MV-4-11 (cell line): ENCODE measurements around the gene PRDM1.
A peak's percentile ranks its signal among the peaks of the same experiment; 100 is the strongest.

Experiments
- DNase-seq: peaks from one replicate; lab custom pipeline; 2025; lab: John Stamatoyannopoulos, UW

PRDM1 gene

DNA sequence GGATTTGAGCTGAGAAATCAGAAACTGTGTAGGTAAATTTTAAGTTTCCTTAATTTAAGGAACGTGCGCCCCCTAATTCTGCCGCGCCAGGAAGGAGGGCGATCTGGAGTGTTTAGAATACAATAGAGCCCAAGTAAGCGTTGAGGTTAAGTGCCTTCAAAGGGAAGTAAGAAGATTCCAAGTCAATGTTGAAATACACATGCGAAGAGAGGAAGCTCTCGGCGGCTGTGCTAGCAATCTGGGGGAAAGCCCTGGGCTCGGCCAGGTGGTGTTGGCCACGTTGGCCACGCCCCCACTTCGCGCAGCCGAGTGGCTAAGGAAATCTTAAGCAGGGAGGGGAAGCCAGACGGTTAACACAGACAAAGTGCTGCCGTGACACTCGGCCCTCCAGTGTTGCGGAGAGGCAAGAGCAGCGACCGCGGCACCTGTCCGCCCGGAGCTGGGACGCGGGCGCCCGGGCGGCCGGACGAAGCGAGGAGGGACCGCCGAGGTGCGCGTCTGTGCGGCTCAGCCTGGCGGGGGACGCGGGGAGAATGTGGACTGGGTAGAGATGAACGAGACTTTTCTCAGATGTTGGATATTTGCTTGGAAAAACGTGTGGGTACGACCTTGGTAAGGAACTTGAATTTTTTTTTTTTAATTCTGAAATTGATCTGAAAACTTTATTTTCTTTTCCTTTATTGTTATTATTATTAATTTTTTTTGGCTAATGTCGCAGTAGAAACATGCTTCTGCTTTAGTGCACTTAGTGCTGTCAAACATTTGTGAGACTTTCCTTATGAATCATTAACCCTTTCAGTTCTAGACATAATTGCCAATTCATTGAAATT, at the start of gene PRDM1:
TSS of gene PRDM1 (plus strand) at position 353 of the 830 bp plus-strand sequence. CDS start at position 571, 218 bp downstream.
- DNase-seq = peak; percentile 95

DNA sequence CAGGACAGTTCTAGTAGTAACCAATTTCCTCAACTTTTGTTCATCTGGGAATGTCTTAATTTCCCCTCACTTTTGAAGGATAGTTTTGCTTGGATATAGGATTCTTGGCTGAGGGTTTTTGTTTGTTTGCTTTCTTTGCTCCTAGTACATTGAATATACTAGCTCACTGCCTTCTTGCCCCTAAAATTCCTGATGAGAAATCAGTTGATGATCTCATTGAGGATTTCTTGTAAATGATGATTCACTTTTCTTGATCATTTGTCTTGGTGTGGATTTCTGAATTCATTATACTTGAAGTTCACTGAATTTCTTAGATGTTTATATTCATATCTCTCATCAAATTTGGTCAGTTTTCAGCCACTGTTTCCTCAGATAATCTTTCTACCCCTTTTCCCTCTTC, 49.1 kb upstream of the PRDM1 start:
- no peak for DNase-seq

DNA sequence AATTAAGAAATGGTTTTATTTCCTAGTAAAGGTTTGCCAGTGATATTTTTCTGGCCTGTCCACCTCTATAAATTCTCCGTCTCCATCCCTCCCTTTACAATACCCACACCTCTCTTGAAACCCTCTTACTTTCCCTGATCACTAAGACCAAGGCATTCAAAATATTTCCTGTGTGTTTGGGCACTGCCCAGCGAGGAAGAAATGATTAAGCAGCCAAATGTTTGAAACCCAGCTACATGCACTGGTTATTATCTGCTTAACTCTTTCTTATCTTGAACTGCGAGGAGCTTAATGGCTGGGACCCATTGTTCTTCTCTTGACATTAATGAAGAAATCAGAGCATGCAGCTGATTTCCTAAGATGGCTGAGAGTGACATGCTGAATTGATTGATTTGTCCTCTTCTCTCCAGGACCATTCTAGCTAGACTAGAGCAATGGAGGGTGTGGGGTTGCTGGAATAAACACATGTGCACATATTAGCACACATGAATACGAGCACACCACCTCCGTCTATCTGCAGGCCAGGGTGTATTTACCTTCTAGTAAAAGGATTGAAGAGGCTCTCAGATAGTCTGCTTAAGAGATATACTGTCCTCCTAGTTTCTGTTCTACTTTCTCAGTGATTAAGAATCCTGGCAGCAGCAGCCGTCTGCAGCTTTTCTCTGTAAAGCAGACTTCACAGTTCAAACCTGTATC, 46.1 kb upstream of the PRDM1 start:
- no peak for DNase-seq

DNA sequence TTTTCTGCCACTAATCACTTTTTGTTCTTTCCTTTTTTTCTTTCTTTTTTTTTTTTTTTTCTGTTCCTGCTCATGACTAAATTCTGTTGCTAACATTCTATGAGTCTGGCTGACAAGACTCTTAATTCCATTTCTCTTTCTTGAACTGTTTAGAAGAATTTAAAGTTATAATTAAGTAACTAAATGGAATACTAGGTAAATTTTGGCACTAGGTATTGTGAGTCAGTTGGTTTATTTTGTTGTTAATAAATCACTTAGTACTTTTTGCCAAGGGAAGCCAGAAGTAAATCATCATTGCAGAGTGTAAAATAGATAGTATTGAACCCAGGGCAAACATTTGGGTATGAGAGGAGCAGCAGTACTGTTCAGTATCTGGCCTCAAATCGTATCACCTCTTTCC, 42.0 kb upstream of the PRDM1 start:
- DNase-seq = no peak

DNA sequence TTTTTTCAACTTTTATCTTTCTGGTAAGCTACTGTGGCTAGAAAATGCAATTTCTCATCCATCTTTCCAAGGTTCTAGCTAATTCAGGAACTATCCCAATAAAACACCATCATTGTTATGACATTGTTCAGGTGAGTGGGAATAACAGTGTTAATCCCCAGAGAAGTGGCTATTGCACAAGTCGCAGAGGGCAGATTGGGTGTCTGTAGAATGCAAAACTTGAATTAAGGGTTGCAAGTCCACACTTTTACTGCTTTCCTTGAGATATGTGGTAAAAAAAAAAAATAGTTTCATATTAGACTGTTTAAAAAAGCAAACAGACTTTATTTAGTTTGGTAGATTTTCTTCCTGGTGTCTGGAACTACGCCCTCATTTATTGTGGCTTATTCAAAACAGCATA, 41.1 kb upstream of the PRDM1 start:
- no peak for DNase-seq

DNA sequence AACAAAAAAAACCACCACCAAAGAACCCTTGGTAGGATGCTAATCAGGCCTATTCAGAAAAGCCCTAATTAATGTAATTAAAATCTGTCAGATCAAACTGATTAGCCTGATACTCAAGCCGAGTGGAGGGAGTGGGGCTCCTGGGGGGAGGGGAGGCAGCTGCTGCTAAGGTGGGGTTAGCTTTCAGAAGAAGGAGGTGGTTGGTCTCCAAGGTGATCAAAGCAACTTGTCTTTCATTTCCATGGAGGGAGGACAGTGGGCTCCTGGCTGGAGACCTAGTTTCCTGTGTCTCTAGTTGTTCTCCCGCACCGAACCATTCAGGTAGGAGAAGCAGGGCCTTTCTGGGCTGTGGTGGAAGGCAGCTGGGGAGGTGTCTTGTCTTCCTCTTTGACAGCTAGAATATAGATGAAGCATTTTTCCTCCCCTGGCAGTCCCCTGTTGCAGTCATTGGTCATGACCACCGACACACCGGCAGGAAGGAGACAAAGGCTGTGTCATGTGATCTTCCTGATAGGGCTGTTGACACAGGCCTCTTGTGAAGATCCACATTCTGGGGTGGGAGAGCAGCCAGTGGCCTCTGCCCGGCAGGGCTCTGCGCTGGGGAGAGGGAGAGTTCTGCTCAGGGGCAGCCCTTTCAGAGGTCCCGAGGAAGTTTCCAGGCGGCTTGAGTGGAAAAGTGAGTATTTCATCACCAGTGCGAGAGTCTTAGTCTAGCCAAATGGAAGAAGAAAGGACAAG, 39.9 kb upstream of the PRDM1 start:
- no peak for DNase-seq

DNA sequence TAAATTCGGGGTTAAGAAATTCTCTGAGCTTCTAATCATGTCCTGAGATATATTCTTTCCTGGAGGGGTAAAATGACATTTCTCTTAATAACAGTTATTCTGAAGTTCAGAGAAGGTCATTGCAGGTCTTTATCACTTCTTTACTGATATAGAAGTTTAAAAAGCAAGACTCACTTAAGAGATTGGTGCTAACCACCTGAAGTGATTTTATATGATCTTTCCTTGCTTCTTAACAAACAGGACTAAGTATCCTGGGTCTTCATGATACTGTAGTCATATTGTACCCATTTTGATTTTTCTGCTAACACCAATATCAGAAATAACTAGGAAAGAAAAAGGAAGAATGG, 39.3 kb upstream of the PRDM1 start:
- no peak for DNase-seq

DNA sequence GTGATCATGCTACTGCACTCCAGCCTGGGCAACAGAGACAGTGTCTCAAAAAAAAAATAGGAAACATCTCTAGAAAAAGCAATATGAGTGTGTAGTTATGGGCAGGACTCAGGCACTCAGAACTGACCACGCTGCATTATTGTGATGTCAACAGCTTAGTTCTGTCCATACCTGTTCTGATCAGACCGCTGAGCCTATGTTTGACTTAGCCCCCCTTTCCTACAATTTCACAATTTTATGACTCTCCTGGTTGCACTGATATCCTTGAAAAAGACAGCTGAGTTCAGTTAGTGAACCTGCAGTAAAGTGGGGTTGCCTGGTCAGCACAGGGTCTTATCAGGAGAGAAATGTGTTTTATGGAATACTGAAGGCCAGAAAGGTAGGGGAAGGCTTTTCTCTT, 37.8 kb upstream of the PRDM1 start:
- DNase-seq = no peak

DNA sequence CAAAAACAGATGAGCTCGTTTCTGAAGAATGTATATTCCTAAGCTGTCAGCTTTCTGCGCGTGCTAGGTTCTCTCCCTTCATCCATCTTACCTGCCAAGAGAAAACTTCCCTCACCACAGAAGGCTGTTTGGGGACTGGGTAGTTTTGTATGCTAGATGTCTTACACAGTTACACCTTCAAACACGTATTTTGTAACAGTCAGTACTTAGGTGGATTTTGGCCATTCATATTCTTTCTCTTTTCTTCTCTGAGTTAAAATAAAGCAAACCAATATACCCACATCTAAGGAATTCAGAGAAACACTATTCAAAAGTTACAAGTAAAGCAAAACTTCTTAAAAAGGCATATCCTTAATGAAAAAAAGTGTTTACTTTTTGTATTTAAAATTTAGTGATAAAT, 35.6 kb upstream of the PRDM1 start:
- DNase-seq = no peak

DNA sequence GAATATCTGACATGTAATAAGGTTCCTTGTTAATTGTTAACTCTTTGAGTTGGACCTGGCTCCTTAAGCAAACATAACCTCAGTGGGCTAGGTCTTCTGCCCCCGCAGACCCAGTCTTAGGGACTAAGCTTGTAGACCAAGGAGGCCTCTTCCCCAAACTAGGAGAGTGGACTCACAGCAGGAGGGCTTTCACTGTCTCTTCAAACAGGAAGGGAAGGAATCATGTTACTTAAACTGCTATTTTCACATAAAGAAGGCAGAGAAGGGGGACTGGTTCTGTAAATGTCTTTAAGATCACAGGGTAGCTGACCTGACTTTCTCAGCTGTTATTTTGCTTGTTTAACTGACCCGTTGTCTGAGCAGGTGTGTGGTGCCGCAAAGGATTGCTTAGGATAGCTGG, 34.9 kb upstream of the PRDM1 start:
- DNase-seq = no peak

DNA sequence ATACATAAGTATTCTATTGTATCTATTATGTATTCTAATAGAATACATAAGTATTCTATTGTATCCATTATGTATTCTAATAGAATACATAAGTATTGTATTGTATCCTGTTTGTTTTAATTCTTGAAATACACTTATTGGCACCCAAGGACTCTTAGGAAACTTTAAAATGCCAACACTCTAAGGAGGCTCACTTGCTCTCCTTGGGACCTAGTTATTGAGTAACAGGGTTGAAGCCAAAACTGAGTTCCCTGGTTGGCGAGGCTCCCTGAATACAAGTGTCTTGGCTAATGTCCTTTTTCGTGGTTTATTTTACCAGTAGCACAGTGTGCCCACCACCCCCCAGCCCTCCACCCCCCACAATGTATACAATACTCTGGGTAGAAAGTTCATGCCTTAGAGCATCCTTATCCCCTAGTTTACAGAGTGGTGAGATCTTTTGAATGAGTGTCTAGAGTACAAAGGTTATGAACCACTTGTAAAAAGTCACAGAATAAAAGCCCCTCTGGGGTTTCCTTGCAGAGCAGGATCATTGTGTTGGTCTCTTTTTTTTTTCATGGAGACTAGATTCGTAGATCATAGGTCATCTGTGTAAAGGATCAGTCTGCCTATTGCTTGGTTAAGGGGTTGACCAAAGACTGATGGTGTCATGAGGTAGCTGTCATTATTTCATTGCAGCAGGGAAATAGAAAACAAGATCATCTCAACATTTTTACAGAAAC, 32.5 kb upstream of the PRDM1 start:
- no peak for DNase-seq

DNA sequence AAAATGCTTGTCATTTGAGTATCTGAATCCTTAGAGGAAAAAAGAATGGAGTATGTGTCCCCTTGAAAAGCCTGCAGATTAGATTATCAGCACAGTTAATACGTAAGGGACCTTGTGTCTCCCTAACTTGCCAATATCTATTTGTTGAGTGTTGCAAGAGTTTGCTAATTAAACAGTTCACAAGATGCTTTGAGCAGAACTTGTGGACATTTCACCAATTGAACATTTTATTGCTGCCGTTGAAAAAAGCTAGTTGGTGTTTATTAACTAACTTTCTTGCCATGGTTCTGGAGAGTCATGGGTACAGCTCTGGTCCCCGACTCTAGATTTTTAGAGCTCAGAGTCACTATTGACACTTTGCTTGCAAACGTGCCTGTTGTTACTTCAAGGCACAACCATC, 30.6 kb upstream of the PRDM1 start:
- no peak for DNase-seq

DNA sequence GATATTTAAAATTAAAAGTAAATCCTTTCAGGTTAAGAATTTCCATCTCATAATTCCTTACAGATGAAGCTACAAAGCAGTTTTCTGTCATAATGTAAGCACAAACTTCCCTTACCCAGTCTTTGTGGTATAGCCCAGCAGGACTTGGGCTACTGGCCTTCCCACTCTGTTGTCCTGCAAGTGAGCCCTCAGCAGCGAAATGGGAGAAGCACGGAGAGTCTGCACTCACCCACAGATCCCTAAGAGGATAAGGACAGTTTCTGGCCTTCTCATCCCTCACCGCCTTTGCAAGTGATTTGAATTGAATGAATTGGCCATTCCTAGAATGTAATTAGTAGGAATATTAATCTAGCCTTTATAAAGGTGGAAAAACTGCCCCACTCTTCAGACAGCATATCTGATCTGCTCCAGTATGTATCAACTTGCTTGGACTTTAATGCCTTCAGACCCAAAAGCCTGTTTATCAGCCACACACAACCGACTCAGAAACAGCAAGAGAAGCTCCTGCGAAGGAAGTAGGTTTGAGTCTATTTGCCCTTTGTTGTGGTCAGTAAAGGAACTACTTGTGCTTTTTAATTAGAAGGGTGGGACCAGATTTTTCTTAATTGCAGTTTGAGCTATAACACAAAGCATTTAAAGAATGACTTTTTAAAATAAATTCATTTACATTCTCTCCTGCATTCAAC, 29.9 kb upstream of the PRDM1 start:
- no peak for DNase-seq

DNA sequence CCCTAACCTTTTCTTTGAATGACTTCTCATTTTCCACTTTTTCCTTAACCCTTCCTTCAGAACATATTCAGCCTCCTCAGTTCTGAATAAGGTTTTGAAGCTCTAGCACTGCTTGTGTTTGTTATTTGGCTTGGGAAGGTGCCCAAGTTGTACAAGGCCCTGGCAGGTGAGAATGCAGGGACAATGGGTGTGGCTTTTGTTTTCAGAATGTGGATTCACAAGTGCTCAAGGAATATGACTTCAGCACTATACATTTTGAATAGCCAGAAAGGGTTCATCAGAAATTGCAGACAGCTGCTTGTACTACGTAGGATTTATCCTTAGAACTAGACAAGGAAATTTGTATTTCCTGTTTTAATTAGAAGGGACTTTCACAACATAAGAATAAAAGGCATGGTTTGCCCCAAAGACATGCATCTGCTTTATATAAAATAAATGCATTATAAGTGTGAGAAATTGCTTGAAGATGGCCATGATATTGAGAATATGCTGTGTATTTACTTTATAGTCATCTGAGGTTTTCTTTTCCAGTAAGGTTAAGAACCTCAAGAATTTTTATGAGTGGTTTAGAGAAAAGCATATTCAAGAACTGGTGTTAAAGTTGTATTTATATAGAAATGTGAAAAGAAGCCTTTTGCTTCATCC, 29.3 kb upstream of the PRDM1 start:
- DNase-seq = no peak

DNA sequence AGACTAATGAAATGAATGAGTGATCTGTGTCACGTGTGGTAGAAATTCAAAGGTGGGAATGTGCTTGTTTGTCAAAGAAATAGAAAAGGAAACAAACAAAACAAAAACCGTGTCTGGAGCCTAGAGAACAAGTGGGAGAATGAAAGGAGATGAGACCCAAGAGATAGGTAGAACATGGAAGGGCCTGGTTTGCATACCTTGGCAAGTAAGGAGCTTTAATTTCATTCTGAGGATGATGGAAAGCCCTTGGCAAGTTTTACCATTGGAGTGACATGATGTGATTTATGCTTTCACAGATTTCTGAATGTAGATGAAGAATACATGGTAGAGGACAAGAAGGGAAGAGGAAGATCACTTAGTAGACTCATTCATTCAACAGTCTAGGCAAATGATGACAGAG, 26.8 kb upstream of the PRDM1 start:
- DNase-seq = no peak

DNA sequence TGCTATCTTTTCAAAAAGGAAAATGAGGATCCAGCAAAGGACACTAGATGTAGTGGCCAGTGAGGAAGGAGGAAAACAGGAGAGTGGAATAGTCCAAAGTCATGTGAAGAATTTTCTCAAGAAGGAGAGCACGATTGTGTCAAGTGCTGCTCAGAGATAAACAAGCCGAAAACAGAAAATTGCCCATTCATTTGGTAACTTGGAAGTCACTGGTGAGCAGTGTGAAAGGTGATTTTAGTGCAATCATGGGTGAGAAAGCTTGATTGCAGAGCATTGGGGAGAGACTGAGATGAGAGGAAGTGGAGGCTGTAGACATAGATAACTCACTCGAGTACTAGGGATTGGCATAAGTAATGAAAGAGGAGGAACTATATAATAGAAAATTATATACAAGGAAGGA, 26.0 kb upstream of the PRDM1 start:
- no peak for DNase-seq

DNA sequence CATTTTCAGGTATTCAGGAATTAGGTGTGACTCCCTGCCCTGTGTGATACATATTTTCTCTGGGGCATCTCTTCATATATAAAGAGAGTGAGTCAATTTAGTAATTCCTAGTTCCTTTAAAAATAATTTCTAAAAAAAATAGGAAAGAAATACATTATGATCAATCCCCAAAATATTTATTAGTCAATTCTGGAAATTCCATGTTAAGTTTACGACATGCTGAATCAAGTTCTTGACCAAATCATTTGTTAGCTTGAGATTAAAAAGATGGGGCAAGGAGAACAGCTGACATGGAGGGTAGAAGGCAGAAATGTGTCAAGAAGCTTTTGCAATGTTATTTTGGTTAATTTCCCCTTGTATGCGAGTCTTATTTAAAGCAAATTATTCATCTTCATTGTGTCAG, 22.7 kb upstream of the PRDM1 start:
- no peak for DNase-seq

DNA sequence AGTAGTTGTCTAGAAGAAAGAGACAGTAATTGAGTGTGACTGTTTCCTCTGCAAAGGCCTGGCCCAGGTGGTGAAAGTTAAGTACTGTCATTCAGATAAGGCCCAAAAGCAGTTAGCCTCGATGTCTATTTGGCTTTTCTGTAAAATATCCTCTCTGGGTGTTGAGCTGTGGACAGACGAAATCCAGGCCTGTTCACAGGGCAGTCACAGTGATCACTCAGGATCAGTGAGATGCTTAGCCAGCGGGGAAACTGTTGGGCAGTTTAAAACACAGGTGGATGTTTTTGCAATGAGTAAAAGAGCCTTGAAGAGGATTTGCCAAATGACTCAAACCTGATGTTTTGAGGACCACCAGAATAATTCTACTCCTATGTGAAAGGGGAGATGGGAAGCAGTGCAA, 22.0 kb upstream of the PRDM1 start:
- DNase-seq = no peak

DNA sequence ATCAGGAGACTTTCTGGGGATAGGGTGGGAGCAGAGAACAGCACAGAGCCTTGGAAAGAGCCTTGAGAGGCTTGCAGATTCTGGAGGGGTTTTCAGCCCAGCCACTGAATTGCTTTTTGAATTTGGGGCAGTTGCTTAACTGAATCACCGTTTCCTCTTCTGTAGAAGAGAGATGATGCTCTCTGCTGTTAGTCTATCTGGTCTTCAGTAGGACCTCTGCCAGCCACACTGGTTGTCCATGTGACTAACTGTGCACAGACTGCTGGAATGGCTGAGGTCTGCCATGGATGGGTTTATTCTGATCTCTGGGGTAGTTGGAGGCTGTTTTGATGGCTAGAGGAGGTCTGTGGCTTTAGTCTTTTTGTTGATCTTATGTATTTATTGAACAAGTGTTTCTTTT, 21.4 kb upstream of the PRDM1 start:
- DNase-seq = peak; percentile 24

DNA sequence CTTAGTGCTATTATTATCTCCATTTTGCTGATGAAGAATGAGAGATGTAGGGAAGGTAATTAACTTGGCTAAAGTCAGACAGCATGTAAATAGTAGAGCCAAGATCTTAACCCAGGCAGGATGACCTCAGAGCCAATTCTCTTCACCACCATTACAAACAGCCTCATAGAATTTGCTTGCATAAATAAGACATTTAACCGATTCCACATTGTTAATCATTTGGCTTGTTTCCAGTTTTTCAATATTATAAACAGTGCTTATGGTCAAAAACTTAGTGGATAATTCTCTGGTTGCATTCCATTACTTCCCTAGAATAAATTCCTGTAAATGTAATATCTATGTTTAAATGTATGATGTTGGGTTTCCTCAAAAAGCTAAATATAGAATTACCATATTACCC, 19.1 kb upstream of the PRDM1 start:
- DNase-seq = no peak

DNA sequence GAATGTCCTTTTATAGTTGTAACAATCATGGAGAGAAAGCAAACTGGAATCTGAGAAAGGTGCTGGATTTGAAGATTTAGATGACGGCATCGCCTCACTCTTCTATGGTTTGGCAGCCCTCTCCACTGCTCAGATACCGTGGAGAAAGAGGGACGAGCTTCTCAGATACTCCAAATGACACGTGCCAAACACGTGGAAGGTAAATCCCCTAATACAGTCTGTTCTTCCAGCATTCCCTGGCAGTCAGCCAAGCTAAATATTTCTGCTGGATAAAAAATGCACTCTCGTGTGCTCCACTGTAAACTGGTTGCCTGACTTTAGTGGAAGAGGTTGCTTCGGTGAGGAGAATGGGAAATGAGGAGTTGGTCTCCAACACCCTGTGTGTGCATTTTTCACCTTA, 16.7 kb upstream of the PRDM1 start:
- no peak for DNase-seq
